Osteoblast (primary cell): ENCODE results near the gene ARHGAP11A. TPM values are rescaled to one million over a fixed set of nuclear protein-coding genes. Genes with fewer than 3 reads are reported as not detected.

Experiments used
- DNase-seq: peaks from one replicate; pipeline ENCODE4 v3.0.0; 2011; ENCODE audit warnings: low spot score, mixed read lengths; ENCODE audit not compliant: insufficient read length; ENCODE audit errors: missing footprints
- H2AFZ ChIP-seq: 2 replicates; pipeline ENCODE4 v1.6.0; 2011; ENCODE audit warnings: mild to moderate bottlenecking, low read length
- H3K27ac ChIP-seq: 2 replicates; pipeline ENCODE4 v1.5.1; 2011; ENCODE audit warnings: mild to moderate bottlenecking, low read depth, low read length, moderate library complexity
- H3K27me3 ChIP-seq: 2 replicates; pipeline ENCODE4 v1.6.0; 2012; ENCODE audit warnings: mild to moderate bottlenecking, control low read depth, inconsistent platforms, low read length, moderate library complexity; ENCODE audit not compliant: insufficient read depth
- H3K36me3 ChIP-seq: 2 replicates; pipeline ENCODE4 v1.5.1; 2011; ENCODE audit warnings: mild to moderate bottlenecking, low read length, control low read depth, moderate library complexity; ENCODE audit not compliant: insufficient read depth
- H3K4me1 ChIP-seq: 2 replicates; pipeline ENCODE4 v1.5.1; 2011; ENCODE audit warnings: mild to moderate bottlenecking, low read length, control low read depth, moderate library complexity; ENCODE audit not compliant: insufficient read depth
- H3K4me2 ChIP-seq: 2 replicates; pipeline ENCODE4 v1.6.0; 2011; ENCODE audit warnings: mild to moderate bottlenecking, low read length; ENCODE audit not compliant: insufficient read depth
- H3K4me3 ChIP-seq: fragments of 200-600 bp; sonication (generic); 3 replicates; pipeline ENCODE4 v1.5.1; 2012; ENCODE audit warnings: mild to moderate bottlenecking, low read length, inconsistent platforms; ENCODE audit not compliant: insufficient read depth
- H3K79me2 ChIP-seq: 2 replicates; pipeline ENCODE4 v1.6.0; 2012; ENCODE audit warnings: mild to moderate bottlenecking, low read length, control low read depth, inconsistent platforms; ENCODE audit not compliant: insufficient read depth
- H3K9me3 ChIP-seq: 2 replicates; pipeline ENCODE4 v1.5.1; 2011; ENCODE audit warnings: low read depth, low read length, control low read depth
- H4K20me1 ChIP-seq: 2 replicates; pipeline ENCODE4 v1.6.0; 2012; ENCODE audit warnings: mild to moderate bottlenecking, low read length, control low read depth; ENCODE audit not compliant: insufficient read depth
- total RNA-seq: library from RNA; depleted of rRNA; stranded (reverse); fragments of >200 nt; gene quantifications from 2 replicates; pipeline ENCODE4 v1.2.3, GENCODE V29; 2012
- TF ChIP-seq, protein P1 (sequence below): IDR thresholded peaks from 2 replicates; pipeline ENCODE4 v1.5.1; 2011; ENCODE audit warnings: mild to moderate bottlenecking, low read depth, low read length, moderate library complexity; ENCODE audit errors: extremely low read depth

ARHGAP11A gene
- total RNA-seq, 1 donor, result 7.2 TPM

GRCh38 chr15:32663671-32664070 is 48.4 kb downstream of the ARHGAP11A start:
- H3K27me3 ChIP-seq, result no peaks in the 10 kb centered on the region
- no peaks in the 10 kb centered on the region for H3K36me3 ChIP-seq
- peaks cover 14% of the 10 kb centered on the region for H3K4me1 ChIP-seq
- peaks cover 14% of the 10 kb centered on the region for H3K79me2 ChIP-seq
- H2AFZ ChIP-seq, result peak overlapping the region; percentile 26
- TF ChIP-seq, protein P1, sequence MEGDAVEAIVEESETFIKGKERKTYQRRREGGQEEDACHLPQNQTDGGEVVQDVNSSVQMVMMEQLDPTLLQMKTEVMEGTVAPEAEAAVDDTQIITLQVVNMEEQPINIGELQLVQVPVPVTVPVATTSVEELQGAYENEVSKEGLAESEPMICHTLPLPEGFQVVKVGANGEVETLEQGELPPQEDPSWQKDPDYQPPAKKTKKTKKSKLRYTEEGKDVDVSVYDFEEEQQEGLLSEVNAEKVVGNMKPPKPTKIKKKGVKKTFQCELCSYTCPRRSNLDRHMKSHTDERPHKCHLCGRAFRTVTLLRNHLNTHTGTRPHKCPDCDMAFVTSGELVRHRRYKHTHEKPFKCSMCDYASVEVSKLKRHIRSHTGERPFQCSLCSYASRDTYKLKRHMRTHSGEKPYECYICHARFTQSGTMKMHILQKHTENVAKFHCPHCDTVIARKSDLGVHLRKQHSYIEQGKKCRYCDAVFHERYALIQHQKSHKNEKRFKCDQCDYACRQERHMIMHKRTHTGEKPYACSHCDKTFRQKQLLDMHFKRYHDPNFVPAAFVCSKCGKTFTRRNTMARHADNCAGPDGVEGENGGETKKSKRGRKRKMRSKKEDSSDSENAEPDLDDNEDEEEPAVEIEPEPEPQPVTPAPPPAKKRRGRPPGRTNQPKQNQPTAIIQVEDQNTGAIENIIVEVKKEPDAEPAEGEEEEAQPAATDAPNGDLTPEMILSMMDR, result no peak
- no peak overlapping the region for H3K4me3 ChIP-seq
- no peak for DNase-seq
- H4K20me1 ChIP-seq, result no peaks in the 10 kb centered on the region
- H3K4me2 ChIP-seq, result no peak overlapping the region
- H3K9me3 ChIP-seq, result no peaks in the 10 kb centered on the region
- H3K27ac ChIP-seq, result peak overlapping the region; percentile 40

DNA sequence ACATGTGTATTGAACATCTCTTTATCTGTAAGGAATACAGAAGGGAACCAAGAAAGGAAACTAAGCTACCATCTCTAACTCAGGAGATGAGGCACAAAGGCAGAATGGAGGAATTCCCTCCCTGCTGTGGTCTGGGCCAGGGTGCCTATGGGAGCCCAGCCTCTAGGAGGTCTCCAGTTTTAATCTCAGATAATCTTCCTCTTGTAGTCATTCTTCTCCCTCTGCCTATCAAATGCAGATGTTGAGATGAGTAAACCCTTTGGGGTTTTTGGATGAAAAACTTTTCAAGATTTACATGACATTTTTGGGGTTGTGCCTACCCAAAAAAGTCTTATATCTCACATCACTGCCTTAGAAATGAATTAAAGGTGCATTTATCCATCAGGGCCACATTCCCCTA is 49.5 kb downstream of the ARHGAP11A start:
- Histone ChIP-seq H3K79me2 (peaks cover 14% of the 10 kb centered on the region), H4K20me1 (no peaks in the 10 kb centered on the region), H2AFZ (no peak overlapping the region), H3K4me1 (peaks cover 14% of the 10 kb centered on the region), H3K27ac (no peak overlapping the region), H3K4me3 (no peak overlapping the region), H3K36me3 (no peaks in the 10 kb centered on the region), H3K27me3 (no peaks in the 10 kb centered on the region), H3K9me3 (no peaks in the 10 kb centered on the region), H3K4me2 (no peak overlapping the region)
- TF ChIP-seq, protein P1, result no peak
- DNase-seq, result no peak

DNA sequence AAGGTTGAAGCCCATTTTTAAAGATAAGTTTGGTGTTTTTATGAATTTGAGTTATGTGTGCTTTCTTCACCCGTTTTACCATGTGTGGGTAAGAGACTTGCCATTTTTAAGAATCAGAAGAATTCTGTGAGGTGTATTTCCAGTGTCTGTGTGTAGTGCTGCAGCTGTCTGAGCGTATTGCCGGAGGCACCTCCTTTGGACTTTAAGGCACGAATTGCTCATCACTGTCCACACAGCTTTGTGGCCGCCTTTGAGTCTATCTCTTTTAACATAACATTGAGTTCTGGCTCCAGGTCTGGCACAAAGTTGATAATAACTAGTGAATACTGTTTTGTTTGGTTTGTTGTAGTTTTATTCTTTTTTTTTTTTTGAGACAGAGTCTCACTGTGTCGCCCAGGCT is 52.0 kb downstream of the ARHGAP11A start:
- Histone ChIP-seq H4K20me1 (no peaks in the 10 kb centered on the region), H3K79me2 (peaks cover 17% of the 10 kb centered on the region), H3K4me1 (peaks cover 34% of the 10 kb centered on the region), H3K27ac (no peak overlapping the region), H3K27me3 (no peaks in the 10 kb centered on the region), H2AFZ (no peak overlapping the region), H3K4me2 (no peak overlapping the region), H3K36me3 (no peaks in the 10 kb centered on the region), H3K9me3 (no peaks in the 10 kb centered on the region), H3K4me3 (no peak overlapping the region)
- no peak for DNase-seq
- TF ChIP-seq, protein P1, result no peak

DNA sequence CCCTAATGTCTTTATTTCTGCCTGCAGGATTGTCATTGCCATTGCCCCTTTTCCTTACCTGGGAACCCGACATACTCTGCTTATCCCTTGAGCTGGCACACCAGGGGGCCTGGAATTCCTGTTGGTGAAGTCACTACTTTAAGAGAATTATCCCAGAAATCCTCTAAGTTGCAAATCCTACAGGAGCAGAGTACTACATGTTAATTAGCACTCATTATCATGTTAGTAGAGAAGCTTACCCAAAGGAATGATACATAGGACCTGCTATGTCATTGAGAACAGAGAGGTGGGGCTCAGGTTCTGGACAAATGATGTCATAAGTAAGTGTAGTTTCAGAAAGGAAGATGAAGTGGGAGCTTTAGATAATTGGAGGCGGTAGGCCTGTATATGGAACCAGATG is 53.6 kb downstream of the ARHGAP11A start:
- Histone ChIP-seq H3K4me1 (peaks cover 36% of the 10 kb centered on the region), H4K20me1 (no peaks in the 10 kb centered on the region), H3K4me2 (no peak overlapping the region), H3K9me3 (no peaks in the 10 kb centered on the region), H2AFZ (no peak overlapping the region), H3K27me3 (no peaks in the 10 kb centered on the region), H3K79me2 (peaks cover 6% of the 10 kb centered on the region), H3K27ac (peak overlapping the region; percentile 87), H3K36me3 (no peaks in the 10 kb centered on the region), H3K4me3 (no peak overlapping the region)
- TF ChIP-seq, protein P1, result no peak
- no peak for DNase-seq
